ENCODE results near the gene POMZP3.
"Not testable (repeated sequence)": the region's sequence is repeated elsewhere in the genome, so short reads cannot be mapped to it uniquely, and the experiment has no call there.

The POMZP3 gene

GRCh38 chr7:76588586-76588985 lies 38.5 kb downstream of the POMZP3 start:
- not testable (repeated sequence) for DNase-seq (ENCODE audit: low read depth in 1 of 2, low spot score in 1 of 2)

GRCh38 chr7:76586585-76587315 lies 40.3 kb downstream of the POMZP3 start:
- DNase-seq (ENCODE audit: low read depth in 1 of 2, low spot score in 1 of 2), result not testable (repeated sequence)

GRCh38 chr7:76583636-76584281 lies 43.3 kb downstream of the POMZP3 start:
- DNase-seq (ENCODE audit: low read depth in 1 of 2, low spot score in 1 of 2), result not testable (repeated sequence)

GRCh38 chr7:76582848-76583631 lies 44.0 kb downstream of the POMZP3 start:
- DNase-seq (ENCODE audit: low read depth in 1 of 2, low spot score in 1 of 2), result not testable (repeated sequence)

GRCh38 chr7:76575919-76576655 lies 51.0 kb downstream of the POMZP3 start:
- not testable (repeated sequence) for DNase-seq (ENCODE audit: low read depth in 1 of 2, low spot score in 1 of 2)

GRCh38 chr7:76575431-76575830 lies 51.6 kb downstream of the POMZP3 start:
- DNase-seq (ENCODE audit: low read depth in 1 of 2, low spot score in 1 of 2), result not testable (repeated sequence)

GRCh38 chr7:76572296-76572695 lies 54.8 kb downstream of the POMZP3 start:
- not testable (repeated sequence) for DNase-seq (ENCODE audit: low read depth in 1 of 2, low spot score in 1 of 2)

- not testable (repeated sequence) for DNase-seq (ENCODE audit: low read depth in 1 of 2, low spot score in 1 of 2)
Measured at GRCh38 chr7:76570324-76570775, 56.7 kb downstream of the POMZP3 start.

GRCh38 chr7:76568742-76569141 lies 58.3 kb downstream of the POMZP3 start:
- not testable (repeated sequence) for DNase-seq (ENCODE audit: low read depth in 1 of 2, low spot score in 1 of 2)

- not testable (repeated sequence) for DNase-seq (ENCODE audit: low read depth in 1 of 2, low spot score in 1 of 2)
Measured at GRCh38 chr7:76567753-76568152, 59.3 kb downstream of the POMZP3 start.

- not testable (repeated sequence) for DNase-seq (ENCODE audit: low read depth in 1 of 2, low spot score in 1 of 2)
Measured at GRCh38 chr7:76567311-76567710, 59.8 kb downstream of the POMZP3 start.

GRCh38 chr7:76565001-76565400 lies 62.1 kb downstream of the POMZP3 start:
- not testable (repeated sequence) for DNase-seq (ENCODE audit: low read depth in 1 of 2, low spot score in 1 of 2)

GRCh38 chr7:76561342-76561741 lies 65.7 kb downstream of the POMZP3 start:
- DNase-seq (ENCODE audit: low read depth in 1 of 2, low spot score in 1 of 2), result not testable (repeated sequence)

- DNase-seq (ENCODE audit: low read depth in 1 of 2, low spot score in 1 of 2), result not testable (repeated sequence)
Measured at GRCh38 chr7:76560157-76560556, 66.9 kb downstream of the POMZP3 start.
